ENCODE measurements around the gene SYNPO2L.

GRCh38 chr10:73601486-73601921 lies 54.3 kb downstream of the SYNPO2L start:
- TF ChIP-seq CTCF (IDR thresholded peaks at IDR 0.05), result peak in 2 of 6 experiments; percentile 1 to 29
- peak; percentile 16 to 71 for TF ChIP-seq POLR2A (IDR thresholded peaks at IDR 0.05)

Measured in Peyer's patch (tissue), 4 donors.